WTC11 (cell line): ENCODE results near the gene ABCF2.

Experiments
- CBFB ChIP-seq: sonication (generic); formaldehyde crosslinking; IDR thresholded peaks from 2 replicates; pipeline ENCODE4 v1.8.1; 2022; ENCODE audit warnings: mild to moderate bottlenecking, low read depth, missing genetic modification reagents
- CREM ChIP-seq: sonication (generic); formaldehyde crosslinking; IDR thresholded peaks from 2 replicates; pipeline ENCODE4 v1.8.1; 2022; ENCODE audit warnings: mild to moderate bottlenecking, missing genetic modification reagents, moderate library complexity
- CTCF ChIP-seq: fragments of 200-600 bp; IDR thresholded peaks from 2 replicates; pipeline ENCODE4 v1.8.0; 2022; ENCODE audit warnings: antibody characterized with exemption
- E2F5 ChIP-seq: sonication (generic); formaldehyde crosslinking; IDR thresholded peaks from 2 replicates; pipeline ENCODE4 v1.8.1; 2022; ENCODE audit warnings: mild to moderate bottlenecking, moderate library complexity, missing genetic modification reagents
- FOXJ3 ChIP-seq: sonication (generic); formaldehyde crosslinking; IDR thresholded peaks from 2 replicates; pipeline ENCODE4 v1.9.0; 2021; ENCODE audit warnings: missing genetic modification reagents, mild to moderate bottlenecking, borderline replicate concordance
- FOXP4 ChIP-seq: sonication (generic); formaldehyde crosslinking; IDR thresholded peaks from 2 replicates; pipeline ENCODE4 v1.8.0; 2022; ENCODE audit warnings: mild to moderate bottlenecking, missing genetic modification reagents
- HMGXB4 ChIP-seq: sonication (generic); formaldehyde crosslinking; IDR thresholded peaks from 2 replicates; pipeline ENCODE4 v1.8.1; 2023; ENCODE audit warnings: mild to moderate bottlenecking, moderate library complexity, missing genetic modification reagents
- IRF2 ChIP-seq: sonication (generic); formaldehyde crosslinking; IDR thresholded peaks from 2 replicates; pipeline ENCODE4 v1.8.0; 2022; ENCODE audit warnings: low read depth, missing genetic modification reagents, borderline replicate concordance
- MYBL2 ChIP-seq: sonication (generic); formaldehyde crosslinking; IDR thresholded peaks from 2 replicates; pipeline ENCODE4 v1.8.1; 2023; ENCODE audit warnings: mild to moderate bottlenecking, moderate library complexity, missing genetic modification reagents
- SP1 ChIP-seq: sonication (generic); formaldehyde crosslinking; conservative IDR thresholded peaks from 2 replicates; pipeline ENCODE4 v1.8.1; 2022; ENCODE audit warnings: missing genetic modification reagents
- ZBTB21 ChIP-seq: sonication (generic); formaldehyde crosslinking; IDR thresholded peaks from 2 replicates; pipeline ENCODE4 v1.8.1; 2023; ENCODE audit warnings: mild to moderate bottlenecking, missing genetic modification reagents, borderline replicate concordance
- ZNF423 ChIP-seq: fragments of 250-450 bp; sonication (Bioruptor Pico); IDR thresholded peaks from 2 replicates; pipeline ENCODE4 v2.1.2; 2022; ENCODE audit warnings: mild to moderate bottlenecking, moderate library complexity
- ZNF512 ChIP-seq: sonication (generic); formaldehyde crosslinking; IDR thresholded peaks from 2 replicates; pipeline ENCODE4 v1.8.1; 2022; ENCODE audit warnings: missing genetic modification reagents, borderline replicate concordance

GRCh38 chr7:151256410-151257045 lies 29.5 kb upstream of the ABCF2 start:
- TF ChIP-seq CTCF (no peak), SP1 (CRISPR knock-in tag) (no peak), ZNF423 (CRISPR knock-in tag) (no peak), CREM (CRISPR knock-in tag) (no peak), HMGXB4 (CRISPR knock-in tag) (no peak), ZNF512 (CRISPR knock-in tag) (no peak), FOXJ3 (no peak), IRF2 (CRISPR knock-in tag) (no peak), E2F5 (no peak), ZBTB21 (CRISPR knock-in tag) (no peak), MYBL2 (no peak), FOXP4 (no peak), CBFB (CRISPR knock-in tag) (no peak)
